ENCODE data around the gene TMTC1. TPM values are rescaled to one million over a fixed set of nuclear protein-coding genes. Genes with fewer than 3 reads are reported as not detected.

The TMTC1 gene
- total RNA-seq, 1 donor from 2014 or later, result 16.1 TPM

DNA sequence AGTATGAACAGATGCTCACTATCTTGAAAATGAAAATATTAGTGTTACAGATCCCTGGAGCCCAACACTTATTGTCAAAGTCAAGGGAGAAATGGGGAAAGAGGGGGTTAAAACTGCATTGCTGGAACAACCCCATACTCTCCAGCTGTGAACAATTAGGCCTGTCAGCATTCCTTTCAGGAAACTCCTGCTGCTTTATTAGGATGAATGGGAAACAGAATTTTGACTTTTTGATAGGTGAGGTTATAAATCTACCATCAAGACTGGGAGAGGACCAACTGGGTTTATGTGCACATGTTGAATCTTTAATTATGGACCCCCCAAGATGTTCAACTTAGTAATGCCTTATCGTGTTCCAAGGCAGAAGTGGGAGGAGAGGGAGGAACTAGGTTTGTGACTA, 85.0 kb downstream of the TMTC1 start:
- peaks cover 15% of the 10 kb centered on the region for H3K4me1 Mint-ChIP-seq
- Histone ChIP-seq H3K27ac (no peak overlapping the region), H3K9me3 (ENCODE audit: low read depth) (no peaks in the 10 kb centered on the region), H4K20me1 (ENCODE audit: low read depth) (peaks cover 6% of the 10 kb centered on the region), H3F3A (ENCODE audit: low read depth) (peaks cover 9% of the 10 kb centered on the region), H3K79me2 (ENCODE audit: low read depth) (no peaks in the 10 kb centered on the region), H3K4me3 (no peak overlapping the region), H3K4me2 (peak overlapping the region; percentile 34), H3K4me1 (peaks cover 23% of the 10 kb centered on the region), H3K27me3 (no peaks in the 10 kb centered on the region), H2AFZ (replicated peaks) (no peak overlapping the region), H3K9ac (no peak overlapping the region), H3K36me3 (no peaks in the 10 kb centered on the region)
- peaks cover under 1% of the 10 kb centered on the region for H3K27me3 Mint-ChIP-seq (ENCODE audit: insufficient read depth, low read depth)
- H3K9me3 Mint-ChIP-seq, result no peaks in the 10 kb centered on the region
- H3K36me3 Mint-ChIP-seq, result peaks cover 7% of the 10 kb centered on the region
- peak; percentile 23 for DNase-seq (ENCODE audit: low spot score)
- H3K4me3 Mint-ChIP-seq, result no peak overlapping the region
- no peak overlapping the region for H3K27ac Mint-ChIP-seq
- TF ChIP-seq EZH2phosphoT487 (IDR thresholded peaks at IDR 0.05) (no peak), EZH2 (IDR thresholded peaks at IDR 0.05) (no peak)
- TF ChIP-seq, protein P1, sequence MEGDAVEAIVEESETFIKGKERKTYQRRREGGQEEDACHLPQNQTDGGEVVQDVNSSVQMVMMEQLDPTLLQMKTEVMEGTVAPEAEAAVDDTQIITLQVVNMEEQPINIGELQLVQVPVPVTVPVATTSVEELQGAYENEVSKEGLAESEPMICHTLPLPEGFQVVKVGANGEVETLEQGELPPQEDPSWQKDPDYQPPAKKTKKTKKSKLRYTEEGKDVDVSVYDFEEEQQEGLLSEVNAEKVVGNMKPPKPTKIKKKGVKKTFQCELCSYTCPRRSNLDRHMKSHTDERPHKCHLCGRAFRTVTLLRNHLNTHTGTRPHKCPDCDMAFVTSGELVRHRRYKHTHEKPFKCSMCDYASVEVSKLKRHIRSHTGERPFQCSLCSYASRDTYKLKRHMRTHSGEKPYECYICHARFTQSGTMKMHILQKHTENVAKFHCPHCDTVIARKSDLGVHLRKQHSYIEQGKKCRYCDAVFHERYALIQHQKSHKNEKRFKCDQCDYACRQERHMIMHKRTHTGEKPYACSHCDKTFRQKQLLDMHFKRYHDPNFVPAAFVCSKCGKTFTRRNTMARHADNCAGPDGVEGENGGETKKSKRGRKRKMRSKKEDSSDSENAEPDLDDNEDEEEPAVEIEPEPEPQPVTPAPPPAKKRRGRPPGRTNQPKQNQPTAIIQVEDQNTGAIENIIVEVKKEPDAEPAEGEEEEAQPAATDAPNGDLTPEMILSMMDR (IDR thresholded peaks at IDR 0.05), result no peak

DNA sequence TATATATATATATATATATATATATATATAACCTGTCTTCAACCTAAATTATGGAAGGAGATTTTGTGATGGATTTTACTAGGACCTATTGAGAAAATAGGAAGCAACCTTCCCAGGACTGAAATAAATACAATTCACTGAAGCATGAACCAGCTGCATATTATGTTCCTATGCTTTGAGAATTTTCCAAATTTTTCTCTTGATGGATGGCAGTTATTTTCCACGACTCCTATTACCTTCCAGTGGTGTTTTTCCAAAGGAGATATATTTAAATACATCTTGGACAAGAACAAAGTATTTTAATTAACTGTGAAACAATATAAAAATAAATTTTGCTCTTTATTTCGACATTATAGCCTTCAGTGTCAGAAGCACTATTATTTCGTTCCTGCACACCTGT, 87.9 kb downstream of the TMTC1 start:
- Histone ChIP-seq H3K27ac (no peak overlapping the region), H3K4me2 (no peak overlapping the region), H3K27me3 (no peaks in the 10 kb centered on the region), H3K4me3 (no peak overlapping the region), H3F3A (ENCODE audit: low read depth) (peaks cover 19% of the 10 kb centered on the region), H3K9me3 (ENCODE audit: low read depth) (no peaks in the 10 kb centered on the region), H3K4me1 (peaks cover 33% of the 10 kb centered on the region), H4K20me1 (ENCODE audit: low read depth) (peaks cover 6% of the 10 kb centered on the region), H3K36me3 (no peaks in the 10 kb centered on the region), H3K9ac (no peak overlapping the region), H3K79me2 (ENCODE audit: low read depth) (no peaks in the 10 kb centered on the region), H2AFZ (replicated peaks) (no peak overlapping the region)
- no peak overlapping the region for H3K27ac Mint-ChIP-seq
- peaks cover 21% of the 10 kb centered on the region for H3K4me1 Mint-ChIP-seq
- H3K27me3 Mint-ChIP-seq (ENCODE audit: insufficient read depth, low read depth), result no peaks in the 10 kb centered on the region
- TF ChIP-seq EZH2phosphoT487 (IDR thresholded peaks at IDR 0.05) (no peak), EZH2 (IDR thresholded peaks at IDR 0.05) (no peak)
- TF ChIP-seq, protein P1 (IDR thresholded peaks at IDR 0.05), result no peak
- peaks cover 7% of the 10 kb centered on the region for H3K36me3 Mint-ChIP-seq
- DNase-seq (ENCODE audit: low spot score), result no peak
- H3K4me3 Mint-ChIP-seq, result no peak overlapping the region
- no peaks in the 10 kb centered on the region for H3K9me3 Mint-ChIP-seq

DNA sequence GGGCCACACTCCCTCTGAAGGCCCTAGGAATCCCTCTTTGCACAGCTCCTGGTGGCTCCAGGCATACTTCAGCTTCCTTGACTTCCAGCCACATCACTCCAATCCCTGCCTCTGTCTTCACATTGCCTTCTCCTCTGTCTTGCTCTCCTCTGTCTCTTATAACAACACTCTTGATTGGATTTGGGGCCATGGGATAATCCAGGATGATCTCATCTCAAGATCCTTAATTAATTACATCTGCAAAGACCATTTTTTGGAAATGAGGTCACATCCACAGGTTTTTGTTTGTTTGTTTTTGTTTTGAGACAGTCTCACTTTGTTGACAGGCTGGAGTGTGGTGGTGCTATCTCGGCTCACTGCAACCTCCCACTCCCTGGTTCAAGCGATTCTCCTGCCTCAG, 88.7 kb downstream of the TMTC1 start:
- Mint-ChIP-seq H3K9me3 (no peaks in the 10 kb centered on the region), H3K27ac (no peak overlapping the region), H3K36me3 (peaks cover 7% of the 10 kb centered on the region), H3K27me3 (ENCODE audit: insufficient read depth, low read depth) (no peaks in the 10 kb centered on the region), H3K4me3 (no peak overlapping the region), H3K4me1 (peaks cover 21% of the 10 kb centered on the region)
- DNase-seq (ENCODE audit: low spot score), result no peak
- Histone ChIP-seq H4K20me1 (ENCODE audit: low read depth) (peaks cover 6% of the 10 kb centered on the region), H3K79me2 (ENCODE audit: low read depth) (no peaks in the 10 kb centered on the region), H3K4me2 (no peak overlapping the region), H3F3A (ENCODE audit: low read depth) (peaks cover 22% of the 10 kb centered on the region), H3K27me3 (no peaks in the 10 kb centered on the region), H3K9me3 (ENCODE audit: low read depth) (no peaks in the 10 kb centered on the region), H3K4me1 (peaks cover 39% of the 10 kb centered on the region), H3K4me3 (no peak overlapping the region), H3K27ac (no peak overlapping the region), H3K9ac (no peak overlapping the region), H2AFZ (replicated peaks) (no peak overlapping the region), H3K36me3 (no peaks in the 10 kb centered on the region)
- TF ChIP-seq, protein P1 (IDR thresholded peaks at IDR 0.05), result no peak
- TF ChIP-seq EZH2phosphoT487 (IDR thresholded peaks at IDR 0.05), result no peak
- no peak for TF ChIP-seq EZH2 (IDR thresholded peaks at IDR 0.05)
